OCI-LY3 (cell line): ENCODE measurements around the gene JCAD.

Experiments used
- H2AFZ ChIP-seq: fragments of 200-600, 300-600 bp; shearing (Covaris generic); 2 replicates; pipeline ENCODE4 v1.6.0; 2014; ENCODE audit warnings: antibody characterized with exemption, low read depth, low read length
- H3K27ac ChIP-seq: fragments of 200-600, 300-600 bp; sonication (generic); 2 replicates; pipeline ENCODE4 v1.5.1; 2014; ENCODE audit warnings: mild to moderate bottlenecking, low read length, moderate library complexity, mixed read lengths
- H3K27me3 ChIP-seq: fragments of 200-600, 300-600 bp; sonication (generic); 2 replicates; pipeline ENCODE4 v1.6.1; 2014; ENCODE audit warnings: low read depth, low read length, mixed read lengths
- H3K36me3 ChIP-seq: fragments of 200-600, 300-600 bp; sonication (generic); replicated peaks from 2 replicates; pipeline ENCODE3; 2014; ENCODE audit warnings: low read depth, low read length, mixed read lengths
- H3K4me1 ChIP-seq: fragments of 300-600, 200-600 bp; sonication (generic); 2 replicates; pipeline ENCODE4 v1.6.1; 2014; ENCODE audit warnings: low read length, mixed read lengths
- H3K4me2 ChIP-seq: fragments of 200-600, 300-600 bp; sonication (generic); 2 replicates; pipeline ENCODE4 v1.6.1; 2014; ENCODE audit warnings: low read length, mixed read lengths
- H3K4me3 ChIP-seq: fragments of 300-600, 200-600 bp; sonication (generic); 2 replicates; pipeline ENCODE4 v1.5.1; 2014; ENCODE audit warnings: antibody characterized with exemption, mild to moderate bottlenecking, low read length, moderate library complexity
- H3K79me2 ChIP-seq: fragments of 300-600, 200-600 bp; shearing (Covaris generic); 2 replicates; pipeline ENCODE4 v1.6.1; 2014; ENCODE audit warnings: mild to moderate bottlenecking, low read length, mixed read lengths
- H3K9ac ChIP-seq: fragments of 300-600, 200-600 bp; shearing (Covaris generic); 2 replicates; pipeline ENCODE4 v1.6.0; 2014; ENCODE audit warnings: mild to moderate bottlenecking, low read length, moderate library complexity
- H3K9me3 ChIP-seq: fragments of 200-600, 300-600 bp; shearing (Covaris generic); 2 replicates; pipeline ENCODE4 v1.6.1; 2014; ENCODE audit warnings: low read length, mixed read lengths; ENCODE audit not compliant: insufficient read depth
- H4K20me1 ChIP-seq: fragments of 200-600, 300-600 bp; sonication (generic); 2 replicates; pipeline ENCODE4 v1.6.1; 2016; ENCODE audit warnings: low read length, mixed read lengths; ENCODE audit not compliant: insufficient read depth
- EZH2phosphoT487 ChIP-seq: fragments of 200-600 bp; shearing (Covaris generic); IDR thresholded peaks from 2 replicates; pipeline ENCODE4 v1.6.1; 2018; ENCODE audit warnings: antibody characterized with exemption, mixed run types, low read depth
- TF ChIP-seq, protein P1 (sequence below): fragments of 200-600, 300-600 bp; sonication (generic); IDR thresholded peaks from 2 replicates; pipeline ENCODE4 v1.5.1; 2014; ENCODE audit warnings: antibody characterized with exemption, low read length, low read depth

The JCAD gene

GRCh38 chr10:30028738-30029030 is 30.7 kb downstream of the JCAD start:
- no peak for TF ChIP-seq EZH2phosphoT487
- TF ChIP-seq, protein P1, sequence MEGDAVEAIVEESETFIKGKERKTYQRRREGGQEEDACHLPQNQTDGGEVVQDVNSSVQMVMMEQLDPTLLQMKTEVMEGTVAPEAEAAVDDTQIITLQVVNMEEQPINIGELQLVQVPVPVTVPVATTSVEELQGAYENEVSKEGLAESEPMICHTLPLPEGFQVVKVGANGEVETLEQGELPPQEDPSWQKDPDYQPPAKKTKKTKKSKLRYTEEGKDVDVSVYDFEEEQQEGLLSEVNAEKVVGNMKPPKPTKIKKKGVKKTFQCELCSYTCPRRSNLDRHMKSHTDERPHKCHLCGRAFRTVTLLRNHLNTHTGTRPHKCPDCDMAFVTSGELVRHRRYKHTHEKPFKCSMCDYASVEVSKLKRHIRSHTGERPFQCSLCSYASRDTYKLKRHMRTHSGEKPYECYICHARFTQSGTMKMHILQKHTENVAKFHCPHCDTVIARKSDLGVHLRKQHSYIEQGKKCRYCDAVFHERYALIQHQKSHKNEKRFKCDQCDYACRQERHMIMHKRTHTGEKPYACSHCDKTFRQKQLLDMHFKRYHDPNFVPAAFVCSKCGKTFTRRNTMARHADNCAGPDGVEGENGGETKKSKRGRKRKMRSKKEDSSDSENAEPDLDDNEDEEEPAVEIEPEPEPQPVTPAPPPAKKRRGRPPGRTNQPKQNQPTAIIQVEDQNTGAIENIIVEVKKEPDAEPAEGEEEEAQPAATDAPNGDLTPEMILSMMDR, result no peak
- H3K9ac ChIP-seq, result no peak overlapping the region
- H4K20me1 ChIP-seq, result no peaks in the 10 kb centered on the region
- H3K27ac ChIP-seq, result no peak overlapping the region
- no peak overlapping the region for H3K4me2 ChIP-seq
- H2AFZ ChIP-seq, result no peak overlapping the region
- H3K27me3 ChIP-seq, result no peaks in the 10 kb centered on the region
- H3K9me3 ChIP-seq, result no peaks in the 10 kb centered on the region
- no peaks in the 10 kb centered on the region for H3K36me3 ChIP-seq
- no peaks in the 10 kb centered on the region for H3K79me2 ChIP-seq
- no peaks in the 10 kb centered on the region for H3K4me1 ChIP-seq
- no peak overlapping the region for H3K4me3 ChIP-seq

DNA sequence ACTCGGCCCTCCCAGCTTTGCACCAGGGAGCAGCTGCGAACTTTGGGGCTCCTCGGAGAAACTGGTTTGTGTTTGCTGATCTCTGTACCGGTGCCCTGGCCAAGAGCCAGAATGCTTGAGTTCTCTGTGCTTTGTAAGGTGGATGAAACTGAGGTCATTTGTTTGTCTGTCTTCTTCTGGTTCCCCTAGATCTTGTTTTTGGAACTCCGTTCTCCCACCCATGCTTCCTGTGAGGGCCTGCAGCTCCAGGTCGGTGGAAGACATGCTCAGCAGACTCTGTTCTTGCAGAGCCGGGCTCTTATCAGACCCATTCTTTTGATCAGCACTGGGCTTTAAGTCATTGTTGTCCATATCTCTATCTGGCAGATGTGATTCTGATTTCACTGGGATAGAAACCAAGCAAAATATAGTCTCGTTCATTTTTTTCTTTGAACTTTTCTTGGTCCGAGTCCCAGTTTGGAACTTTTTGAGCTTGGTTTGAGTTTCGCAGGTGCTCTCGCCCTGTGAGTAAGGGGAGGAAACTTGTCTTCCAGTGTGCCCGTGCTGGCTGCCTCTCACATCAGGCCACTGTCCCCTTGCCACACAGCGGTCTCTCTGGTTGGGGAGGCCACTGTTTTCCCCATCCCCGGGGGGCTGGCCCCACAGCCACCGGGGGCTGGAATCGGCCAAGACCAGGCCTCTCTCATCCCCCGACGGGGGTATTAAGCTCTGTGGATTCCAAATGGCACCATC is 31.2 kb downstream of the JCAD start:
- no peaks in the 10 kb centered on the region for H3K4me1 ChIP-seq
- H3K9me3 ChIP-seq, result no peaks in the 10 kb centered on the region
- H3K36me3 ChIP-seq, result no peaks in the 10 kb centered on the region
- H3K4me3 ChIP-seq, result no peak overlapping the region
- no peak for TF ChIP-seq EZH2phosphoT487
- TF ChIP-seq, protein P1, result no peak
- no peak overlapping the region for H2AFZ ChIP-seq
- no peaks in the 10 kb centered on the region for H3K27me3 ChIP-seq
- no peak overlapping the region for H3K9ac ChIP-seq
- H4K20me1 ChIP-seq, result no peaks in the 10 kb centered on the region
- H3K4me2 ChIP-seq, result no peak overlapping the region
- H3K27ac ChIP-seq, result no peak overlapping the region
- no peaks in the 10 kb centered on the region for H3K79me2 ChIP-seq

DNA sequence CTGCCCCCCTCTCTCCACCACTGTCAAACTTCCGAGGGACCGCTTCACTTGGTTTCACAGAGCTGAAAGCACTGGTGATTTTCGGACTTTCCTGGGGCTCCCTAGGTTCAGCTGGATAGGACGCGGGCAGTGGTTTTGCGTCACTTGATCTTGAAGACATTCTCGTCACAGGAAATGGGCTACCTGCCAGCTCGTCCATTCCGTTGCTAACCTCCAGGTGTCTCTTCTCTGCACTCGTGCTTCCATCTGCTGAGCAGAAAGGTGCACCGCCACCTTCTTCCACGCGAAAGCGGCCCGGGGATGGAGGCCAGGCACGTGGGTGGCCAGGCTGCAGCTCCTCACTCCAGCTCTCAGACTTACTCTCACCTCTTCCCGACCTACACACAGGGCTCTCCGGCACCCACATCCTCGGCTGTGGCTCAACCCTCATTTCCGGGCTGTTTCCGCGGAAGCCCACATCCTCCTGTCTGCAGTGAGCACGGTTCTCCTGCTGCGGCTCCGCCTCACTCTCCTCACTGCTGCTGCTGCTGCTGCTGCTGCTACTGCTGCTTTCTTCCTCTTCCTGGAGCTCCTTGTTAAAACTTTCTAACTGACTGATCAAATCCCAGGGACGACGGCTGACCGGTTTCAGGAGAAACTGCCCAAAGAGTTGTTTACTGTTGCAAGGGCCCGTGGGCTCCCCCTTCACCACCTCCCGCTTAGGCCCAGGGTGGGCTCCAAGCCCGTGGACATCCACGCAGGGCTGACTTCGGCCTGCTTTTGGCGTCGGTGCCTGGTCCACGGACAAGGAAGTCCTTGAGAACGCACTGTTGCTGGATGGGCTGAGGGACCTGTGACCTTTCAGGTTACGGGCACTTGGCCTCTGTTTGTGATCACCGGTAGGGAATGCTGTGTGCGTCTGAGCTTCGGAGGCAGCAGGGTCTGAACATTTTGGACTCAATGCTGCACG is 32.1 kb downstream of the JCAD start:
- Histone ChIP-seq H3K27me3 (no peaks in the 10 kb centered on the region), H3K4me3 (no peak overlapping the region), H3K79me2 (no peaks in the 10 kb centered on the region), H3K27ac (no peak overlapping the region), H2AFZ (no peak overlapping the region), H3K36me3 (no peaks in the 10 kb centered on the region), H4K20me1 (no peaks in the 10 kb centered on the region), H3K4me1 (no peaks in the 10 kb centered on the region), H3K4me2 (no peak overlapping the region), H3K9me3 (no peaks in the 10 kb centered on the region), H3K9ac (no peak overlapping the region)
- TF ChIP-seq EZH2phosphoT487, result no peak
- TF ChIP-seq, protein P1, result no peak

DNA sequence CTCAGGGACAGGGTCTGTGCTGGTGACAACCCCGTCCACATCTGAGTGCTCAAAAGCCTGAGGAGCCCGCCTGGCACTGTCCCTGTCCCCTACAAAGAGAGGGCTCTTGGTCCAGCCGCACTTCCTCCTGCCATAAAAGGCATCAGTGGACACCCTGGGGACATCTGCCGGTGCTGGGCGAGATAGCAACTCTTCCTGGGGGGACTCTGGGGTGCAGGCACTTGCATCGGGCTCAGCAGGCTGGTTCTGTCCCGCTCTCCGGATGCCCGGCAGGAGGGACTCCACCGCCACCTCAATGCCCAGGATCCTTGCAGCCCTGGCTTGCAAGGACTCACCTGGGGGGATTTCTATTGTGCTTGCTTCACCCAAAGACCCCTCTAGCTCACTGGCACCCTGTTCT is 32.8 kb downstream of the JCAD start:
- no peaks in the 10 kb centered on the region for H3K79me2 ChIP-seq
- H2AFZ ChIP-seq, result no peak overlapping the region
- no peaks in the 10 kb centered on the region for H3K4me1 ChIP-seq
- H3K4me2 ChIP-seq, result no peak overlapping the region
- no peak for TF ChIP-seq EZH2phosphoT487
- TF ChIP-seq, protein P1, result no peak
- H3K36me3 ChIP-seq, result no peaks in the 10 kb centered on the region
- no peaks in the 10 kb centered on the region for H3K27me3 ChIP-seq
- no peak overlapping the region for H3K4me3 ChIP-seq
- H4K20me1 ChIP-seq, result no peaks in the 10 kb centered on the region
- H3K27ac ChIP-seq, result no peak overlapping the region
- H3K9me3 ChIP-seq, result no peaks in the 10 kb centered on the region
- no peak overlapping the region for H3K9ac ChIP-seq
